Measurements from ENCODE around the gene SRGAP2C. TPM values are rescaled to one million over a fixed set of nuclear protein-coding genes. Genes with fewer than 3 reads are reported as not detected.
"Not testable (repeated sequence)": the region's sequence is repeated elsewhere in the genome, so short reads cannot be mapped to it uniquely, and the experiment has no call there.

Gene SRGAP2C
- total and polyA plus RNA-seq, 2 of the 13 experiments (the other 11 are each of a cell fraction or from before 2014, with no cell fraction given): 6.9 to 8.4 TPM

DNA sequence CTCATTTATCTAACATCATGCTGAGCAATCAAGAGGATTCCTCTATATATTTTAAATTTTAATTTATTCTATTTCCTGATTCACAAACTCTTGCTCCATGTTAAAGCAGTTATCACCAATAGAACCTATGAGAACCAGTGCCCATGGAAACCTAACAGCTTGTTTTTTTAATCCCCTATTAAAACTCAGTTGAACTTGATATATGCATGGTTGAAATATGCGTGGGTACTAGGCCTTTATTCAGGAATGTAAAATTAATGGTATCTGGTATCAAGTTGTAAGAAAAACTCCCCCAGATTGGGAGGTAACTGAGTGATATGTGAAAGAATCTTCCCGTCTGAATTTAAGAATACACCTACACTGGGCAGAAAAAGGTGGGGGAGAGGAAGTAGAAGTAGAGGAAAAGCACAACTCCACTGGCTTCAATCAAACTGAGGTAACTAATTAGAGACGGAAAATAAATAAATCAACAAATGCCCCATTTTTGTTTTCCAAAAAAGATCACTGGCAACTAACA is 16.6 kb upstream of the SRGAP2C start:
- in situ Hi-C loops (cut with HindIII; ENCODE audit: extremely low pct_ligation_motif_present, low pct_unique_long_range_greater_than_20kb); ATAC-seq; FAIRE-seq: not testable (repeated sequence)

DNA sequence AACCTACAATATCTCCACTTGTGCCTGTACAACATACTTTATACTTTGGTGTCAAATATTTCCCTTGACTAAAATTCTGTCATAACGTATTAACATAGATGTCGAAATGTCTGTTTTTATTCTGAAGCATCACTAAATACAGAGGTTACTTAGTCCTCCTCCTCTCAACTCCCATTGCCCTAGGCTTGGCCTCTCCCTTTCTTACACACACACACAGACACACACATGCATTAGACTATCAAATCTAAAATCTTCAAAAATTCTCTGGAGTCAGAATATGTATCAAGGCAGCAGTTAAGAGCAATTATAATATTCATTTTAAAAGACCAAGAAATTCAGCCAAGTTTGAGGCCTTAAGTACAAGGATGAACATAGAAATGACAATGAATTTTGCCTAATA is 8.1 kb upstream of the SRGAP2C start:
- intact Hi-C loops (cut with micrococcal nuclease; ENCODE audit: unreplicated experiment); H3K79me2 ChIP-seq (ENCODE audit: insufficient read depth, low read length); CTCF ChIA-PET (ENCODE audit: low intra/inter-chr PET ratio, low total read pairs); H3K4me1 ChIP-seq (ENCODE audit: insufficient read depth, low read length); H3K9me3 ChIP-seq (ENCODE audit: low read length); H3K36me3 ChIP-seq (replicated peaks in 1 of 2; ENCODE audit: control insufficient read depth in 1 of 2, insufficient read depth in 2 of 2, low read length in 2 of 2); H3K27me3 ChIP-seq (ENCODE audit: control insufficient read depth in 1 of 2, insufficient read depth in 2 of 2, low read length in 2 of 2); FAIRE-seq; POLR2A ChIA-PET; BruUV-seq (replicated peaks); H3K27ac ChIP-seq (ENCODE audit: extremely low read length, insufficient read depth, low read length); H3K9ac ChIP-seq (ENCODE audit: insufficient read depth, low read depth, low read length); H3K4me2 ChIP-seq (ENCODE audit: low read depth, low read length); ATAC-seq; H4K20me1 ChIP-seq (ENCODE audit: insufficient read depth, low read length); DNase-seq (ENCODE audit: low spot score); H2AFZ ChIP-seq (ENCODE audit: low read length); in situ Hi-C loops (cut with HindIII; ENCODE audit: extremely low pct_ligation_motif_present, low pct_unique_long_range_greater_than_20kb); H3K4me3 ChIP-seq (replicated peaks in 1 of 3; ENCODE audit: insufficient read depth in 1 of 3, low read depth in 2 of 3, low read length in 3 of 3): not testable (repeated sequence)
- WGBS (ENCODE audit: low lambda C conversion rate): 98% methylated on average over 2 of the region's 2 CpGs

More for the DNA sequence above, 16.6 kb upstream of the SRGAP2C start:
- H4K20me1 ChIP-seq (ENCODE audit: insufficient read depth, low read length); POLR2A ChIA-PET; H3K4me3 ChIP-seq (replicated peaks in 1 of 3; ENCODE audit: insufficient read depth in 1 of 3, low read depth in 2 of 3, low read length in 3 of 3); H3K9me3 ChIP-seq (ENCODE audit: low read length); CTCF ChIA-PET (ENCODE audit: low intra/inter-chr PET ratio, low total read pairs); intact Hi-C loops (cut with micrococcal nuclease; ENCODE audit: unreplicated experiment); H3K36me3 ChIP-seq (replicated peaks in 1 of 2; ENCODE audit: control insufficient read depth in 1 of 2, insufficient read depth in 2 of 2, low read length in 2 of 2); H3K4me2 ChIP-seq (ENCODE audit: low read depth, low read length); H3K27me3 ChIP-seq (ENCODE audit: control insufficient read depth in 1 of 2, insufficient read depth in 2 of 2, low read length in 2 of 2); H3K4me1 ChIP-seq (ENCODE audit: insufficient read depth, low read length); H3K9ac ChIP-seq (ENCODE audit: insufficient read depth, low read depth, low read length); DNase-seq (ENCODE audit: low spot score); H3K79me2 ChIP-seq (ENCODE audit: insufficient read depth, low read length); BruUV-seq (replicated peaks); H2AFZ ChIP-seq (ENCODE audit: low read length); H3K27ac ChIP-seq (ENCODE audit: extremely low read length, insufficient read depth, low read length): not testable (repeated sequence)
- WGBS (ENCODE audit: low lambda C conversion rate): 98% methylated on average over 3 of the region's 3 CpGs

DNA sequence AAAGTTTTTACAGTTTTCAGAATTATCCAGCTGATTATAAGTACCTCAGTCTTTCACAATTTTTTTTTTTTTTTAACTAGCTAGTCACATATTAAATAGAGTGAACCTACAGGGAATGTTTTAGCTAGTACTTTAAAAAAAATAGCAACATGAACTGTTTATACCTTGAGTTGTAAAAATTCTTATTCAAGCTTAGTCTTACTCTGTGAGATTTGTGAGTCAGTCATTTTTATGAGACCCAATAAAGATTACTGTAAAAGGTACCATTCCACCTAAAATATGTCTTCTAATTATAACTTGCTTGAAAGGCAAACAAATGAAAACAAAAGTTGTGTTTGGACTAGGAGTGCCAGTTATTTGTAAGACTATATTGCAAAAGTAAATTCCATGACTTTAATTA is 6.6 kb upstream of the SRGAP2C start:
- H3K9me3 ChIP-seq (ENCODE audit: low read length); H3K79me2 ChIP-seq (ENCODE audit: insufficient read depth, low read length); H2AFZ ChIP-seq (ENCODE audit: low read length); intact Hi-C loops (cut with micrococcal nuclease; ENCODE audit: unreplicated experiment); CTCF ChIA-PET (ENCODE audit: low intra/inter-chr PET ratio, low total read pairs); in situ Hi-C loops (cut with HindIII; ENCODE audit: extremely low pct_ligation_motif_present, low pct_unique_long_range_greater_than_20kb); H3K9ac ChIP-seq (ENCODE audit: insufficient read depth, low read depth, low read length); H3K4me2 ChIP-seq (ENCODE audit: low read depth, low read length); H4K20me1 ChIP-seq (ENCODE audit: insufficient read depth, low read length); DNase-seq (ENCODE audit: low spot score); H3K4me1 ChIP-seq (ENCODE audit: insufficient read depth, low read length); H3K36me3 ChIP-seq (replicated peaks in 1 of 2; ENCODE audit: control insufficient read depth in 1 of 2, insufficient read depth in 2 of 2, low read length in 2 of 2); H3K4me3 ChIP-seq (replicated peaks in 1 of 3; ENCODE audit: insufficient read depth in 1 of 3, low read depth in 2 of 3, low read length in 3 of 3); H3K27ac ChIP-seq (ENCODE audit: extremely low read length, insufficient read depth, low read length); FAIRE-seq; BruUV-seq (replicated peaks); POLR2A ChIA-PET; H3K27me3 ChIP-seq (ENCODE audit: control insufficient read depth in 1 of 2, insufficient read depth in 2 of 2, low read length in 2 of 2); ATAC-seq: not testable (repeated sequence)
